Measurements from ENCODE around the gene ROBO1.

The ROBO1 gene

DNA sequence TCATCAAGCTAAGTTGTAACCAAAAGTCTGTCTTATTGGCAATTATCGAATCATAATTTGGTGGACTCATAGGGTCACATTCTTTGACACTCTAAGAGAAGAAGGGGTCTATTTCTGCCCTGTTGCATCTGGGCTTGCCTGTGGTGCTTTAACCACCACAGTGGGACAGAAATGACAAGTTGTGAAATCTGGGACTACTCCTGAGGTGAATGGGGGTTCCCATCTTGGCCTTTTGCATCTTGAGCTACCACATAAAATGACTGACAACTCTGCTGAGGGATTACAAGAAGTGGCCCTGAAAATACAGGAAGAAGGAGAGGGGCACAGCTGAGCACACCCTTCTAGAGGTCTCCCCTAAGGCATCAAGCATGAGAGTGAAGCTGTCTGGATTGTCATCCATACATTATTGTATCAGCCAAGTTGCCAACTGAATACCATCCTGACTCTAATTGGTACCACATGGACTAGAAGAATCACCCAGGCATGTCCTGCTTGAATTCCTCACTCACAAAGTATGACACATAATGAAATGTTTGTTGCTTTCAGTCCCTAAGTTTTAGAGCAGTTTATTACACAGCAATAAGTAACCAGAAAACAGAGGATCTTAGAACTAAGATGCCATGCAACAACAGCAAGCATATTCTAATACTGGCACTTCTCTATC lies 306.5 kb downstream of the ROBO1 start:
- DNase-seq (ENCODE audit: low spot score) = no peak

- DNase-seq (ENCODE audit: low spot score) = no peak
Measured at GRCh38 chr3:79453600-79453999, 314.2 kb downstream of the ROBO1 start.

DNA sequence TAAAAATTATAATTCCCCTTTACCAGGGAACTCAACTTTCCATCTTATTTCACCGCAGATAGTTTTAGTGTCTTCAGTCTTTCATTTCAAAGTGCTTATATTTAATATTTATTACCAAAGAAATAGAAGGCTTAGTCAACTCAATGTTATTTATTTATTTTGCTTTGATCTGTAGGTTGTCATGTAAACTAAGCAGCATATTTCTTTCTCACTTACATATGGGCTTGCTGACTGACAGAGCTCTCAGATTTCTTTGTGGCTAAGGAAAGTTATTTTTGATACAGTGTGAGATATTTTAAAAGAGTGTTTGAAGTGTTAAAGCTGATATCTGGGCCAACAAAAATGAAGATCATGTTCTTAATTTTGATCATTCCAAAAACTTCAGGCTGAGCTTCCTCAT lies 331.4 kb downstream of the ROBO1 start:
- no peak for DNase-seq (ENCODE audit: low spot score)

GRCh38 chr3:79427081-79427480 lies 340.7 kb downstream of the ROBO1 start:
- DNase-seq (ENCODE audit: low spot score) = no peak

DNA sequence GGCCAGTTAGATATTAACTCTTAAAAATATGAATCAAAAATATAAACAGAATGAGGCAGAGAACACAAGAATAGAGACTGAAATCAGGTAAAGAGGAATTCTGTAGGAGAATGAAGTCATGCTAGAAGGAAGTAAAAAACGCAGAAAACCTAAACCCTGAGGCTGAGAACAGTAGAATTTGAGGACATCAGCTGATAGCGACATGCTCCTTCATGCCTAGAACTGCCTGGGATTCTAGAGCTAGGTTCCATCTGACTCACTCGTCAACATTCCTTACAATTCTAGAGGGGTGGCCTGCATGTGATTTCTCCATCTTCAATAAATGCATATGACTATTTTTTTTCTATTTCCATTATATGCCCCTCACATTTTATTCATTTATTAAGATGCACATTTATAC lies 343.0 kb downstream of the ROBO1 start:
- DNase-seq (ENCODE audit: low spot score) = no peak

- no peak for DNase-seq (ENCODE audit: low spot score)
Measured at GRCh38 chr3:79423417-79423816, 344.4 kb downstream of the ROBO1 start.

DNA sequence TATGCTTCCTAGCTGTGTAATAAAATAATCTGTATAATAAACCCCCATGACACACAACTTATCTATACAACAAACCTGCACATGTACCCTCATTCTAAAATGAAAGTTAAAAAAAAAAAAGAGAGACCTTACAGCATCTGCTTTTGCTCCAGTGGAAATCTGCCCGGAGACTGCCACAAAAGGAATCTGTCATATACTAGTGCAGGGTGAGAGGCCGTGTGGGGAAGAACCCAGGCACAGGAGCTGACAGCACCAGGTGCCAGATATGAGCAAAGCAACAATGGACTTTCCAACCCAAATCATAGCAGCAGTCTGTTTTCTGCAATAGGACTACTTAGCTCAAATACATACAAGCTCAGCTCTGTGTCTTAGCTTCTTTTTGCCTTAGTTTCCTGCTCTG lies 346.5 kb downstream of the ROBO1 start:
- no peak for DNase-seq (ENCODE audit: low spot score)

GRCh38 chr3:79418855-79419621 lies 348.8 kb downstream of the ROBO1 start:
- no peak for DNase-seq (ENCODE audit: low spot score)

DNA sequence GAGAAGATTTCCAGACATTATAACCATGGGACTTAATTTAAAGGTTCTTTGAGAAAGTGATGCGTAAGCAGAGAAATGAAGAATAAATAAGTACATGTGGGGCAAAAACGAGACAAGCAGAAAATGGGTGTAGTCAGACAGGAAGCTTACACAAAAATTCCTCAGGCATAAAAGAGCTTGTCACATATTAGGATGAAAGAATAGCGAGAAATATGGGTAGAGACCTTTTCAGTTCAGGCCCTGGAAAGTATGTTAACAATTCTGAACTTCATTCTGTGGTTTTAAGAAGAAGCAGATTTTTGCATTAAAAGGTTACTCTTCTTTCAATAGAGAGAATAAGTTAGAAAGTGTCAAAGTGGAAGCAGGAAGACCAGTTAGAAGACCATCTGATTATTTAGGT lies 352.4 kb downstream of the ROBO1 start:
- no peak for DNase-seq (ENCODE audit: low spot score)

DNA sequence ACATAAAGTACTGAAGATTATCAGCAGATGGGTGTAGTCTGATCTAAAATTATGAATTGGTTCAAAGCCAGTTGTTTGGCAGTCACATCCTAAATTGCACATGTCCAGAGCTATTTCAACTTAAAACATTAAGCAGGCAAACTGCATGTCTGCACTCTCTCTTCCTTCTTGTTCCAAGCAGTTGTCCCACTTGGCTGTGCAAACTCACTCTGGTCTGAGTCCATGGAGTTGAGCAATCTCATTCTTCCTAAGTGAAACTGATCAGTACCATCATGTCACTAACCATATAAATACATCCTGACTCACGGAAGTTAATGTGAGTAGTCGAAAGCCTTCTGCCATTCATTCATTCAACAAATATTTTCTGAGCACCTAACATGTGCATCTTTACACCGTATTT lies 353.0 kb downstream of the ROBO1 start:
- no peak for DNase-seq (ENCODE audit: low spot score)

DNA sequence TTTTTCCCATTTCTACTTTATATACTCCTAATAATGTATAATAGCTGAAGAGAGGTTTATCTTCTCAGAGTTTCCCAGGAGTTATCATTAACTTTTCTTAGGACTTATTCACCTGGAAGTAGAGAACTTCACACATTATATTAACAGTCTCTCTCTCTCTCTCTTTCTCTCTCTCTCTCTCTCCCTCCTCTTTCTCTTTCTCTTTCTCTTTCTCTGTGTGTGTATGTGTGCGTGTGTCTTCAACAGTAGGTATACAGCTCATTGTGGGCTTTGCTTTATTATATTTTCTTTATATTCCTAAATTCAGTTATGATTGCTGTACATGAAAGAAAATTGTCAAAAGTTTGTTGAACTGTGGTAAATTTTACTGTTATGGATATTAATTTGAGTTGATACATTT lies 353.8 kb downstream of the ROBO1 start:
- DNase-seq (ENCODE audit: low spot score) = no peak

DNA sequence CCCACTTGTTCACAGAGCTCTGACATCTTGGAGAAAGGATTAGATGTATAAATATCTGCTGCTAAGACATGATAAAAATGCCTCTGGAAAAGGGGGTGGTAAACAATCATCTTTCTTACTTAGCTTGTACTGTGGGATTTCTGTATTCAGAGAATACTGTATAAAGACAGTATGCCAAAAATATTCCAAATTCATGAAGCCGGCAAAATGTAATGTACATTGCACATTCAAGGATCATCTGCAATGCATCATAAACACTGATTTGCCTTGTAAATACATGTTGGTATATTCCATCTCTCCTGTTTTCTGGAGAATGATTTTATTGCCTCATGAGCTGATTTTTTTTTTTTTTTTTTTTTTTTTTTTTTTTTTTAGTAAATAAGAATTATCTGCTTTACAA lies 355.3 kb downstream of the ROBO1 start:
- no peak for DNase-seq (ENCODE audit: low spot score)

DNA sequence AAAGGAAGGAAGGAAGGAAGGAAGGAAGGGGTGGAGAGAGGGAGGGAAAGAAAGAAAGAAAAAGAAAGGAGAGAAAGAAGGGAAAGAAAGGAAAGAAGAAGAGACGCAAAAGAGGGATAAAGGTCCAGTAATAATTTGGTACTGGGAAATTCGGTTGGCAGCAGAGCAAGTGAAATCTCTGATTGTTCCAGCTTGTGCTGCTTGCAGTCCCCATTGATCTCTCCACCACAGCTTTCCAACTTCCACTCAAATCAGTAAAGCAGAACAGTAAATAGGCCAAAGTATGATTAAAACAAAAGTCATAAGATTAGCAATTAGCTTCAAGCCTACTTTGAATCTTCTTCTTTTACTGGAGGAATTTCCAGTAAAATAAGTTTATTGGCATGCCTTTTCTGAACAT lies 357.2 kb downstream of the ROBO1 start:
- DNase-seq (ENCODE audit: low spot score) = no peak

DNA sequence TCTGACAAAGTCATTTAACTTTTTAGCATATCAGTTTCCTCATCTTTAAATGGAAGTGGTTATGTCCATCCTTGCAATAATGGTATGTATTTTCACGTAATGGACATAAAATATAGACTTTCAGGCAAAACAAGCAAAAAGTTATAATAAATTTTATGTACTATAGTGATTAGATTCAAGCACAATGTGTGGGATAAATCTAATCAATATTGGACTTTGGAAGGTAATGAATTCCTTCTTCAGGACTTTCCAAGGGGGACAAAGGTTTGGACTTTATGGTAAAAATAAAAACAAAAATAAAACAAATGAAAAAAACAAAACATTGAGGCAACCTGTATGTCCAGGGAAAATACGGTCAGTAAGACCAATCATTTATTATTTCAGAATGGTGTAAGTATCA lies 357.7 kb downstream of the ROBO1 start:
- DNase-seq (ENCODE audit: low spot score) = no peak

DNA sequence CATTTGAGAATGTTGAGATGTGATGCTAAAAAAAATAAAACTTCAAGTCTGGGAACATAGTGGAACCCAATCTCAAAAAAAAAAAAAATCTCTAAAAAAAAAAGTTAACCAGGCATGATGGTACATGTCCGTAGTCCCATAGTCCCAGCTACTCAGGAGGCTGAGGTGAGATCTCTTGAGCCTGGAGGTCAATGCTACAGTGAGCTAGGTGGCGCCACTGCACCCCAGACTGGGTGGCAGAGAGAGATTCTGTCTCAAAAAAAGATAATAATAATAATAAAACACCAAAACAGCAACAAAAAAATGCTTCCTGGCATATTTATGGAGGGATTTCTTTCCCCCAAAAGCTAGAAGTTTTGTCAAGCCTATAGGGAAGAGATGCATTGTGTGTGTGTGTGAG lies 361.6 kb downstream of the ROBO1 start:
- no peak for DNase-seq (ENCODE audit: low spot score)

GRCh38 chr3:79405183-79405582 lies 362.6 kb downstream of the ROBO1 start:
- no peak for DNase-seq (ENCODE audit: low spot score)

- DNase-seq (ENCODE audit: low spot score) = no peak
Measured at GRCh38 chr3:79396595-79396994, 371.2 kb downstream of the ROBO1 start.

GRCh38 chr3:79392479-79392878 lies 375.3 kb downstream of the ROBO1 start:
- no peak for DNase-seq (ENCODE audit: low spot score)

DNA sequence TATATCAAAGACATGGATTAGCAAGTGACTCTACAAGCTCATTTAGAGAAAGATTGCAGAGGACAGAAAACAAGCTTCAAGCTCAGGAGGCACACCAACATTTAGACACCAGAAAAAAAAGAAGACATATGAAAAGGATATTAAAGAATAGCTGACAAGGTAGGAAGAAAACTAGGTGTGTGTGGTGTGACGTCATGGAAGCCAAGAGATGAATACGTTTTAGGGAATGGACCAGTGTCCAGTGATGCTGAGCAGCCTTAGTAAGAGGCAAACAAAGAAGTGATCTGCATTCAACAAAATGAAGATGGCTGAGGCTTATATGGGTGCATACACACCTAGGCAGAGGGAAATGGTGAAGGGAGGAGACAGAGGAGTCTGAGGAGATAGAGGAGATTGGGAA lies 377.4 kb downstream of the ROBO1 start:
- no peak for DNase-seq (ENCODE audit: low spot score)

DNA sequence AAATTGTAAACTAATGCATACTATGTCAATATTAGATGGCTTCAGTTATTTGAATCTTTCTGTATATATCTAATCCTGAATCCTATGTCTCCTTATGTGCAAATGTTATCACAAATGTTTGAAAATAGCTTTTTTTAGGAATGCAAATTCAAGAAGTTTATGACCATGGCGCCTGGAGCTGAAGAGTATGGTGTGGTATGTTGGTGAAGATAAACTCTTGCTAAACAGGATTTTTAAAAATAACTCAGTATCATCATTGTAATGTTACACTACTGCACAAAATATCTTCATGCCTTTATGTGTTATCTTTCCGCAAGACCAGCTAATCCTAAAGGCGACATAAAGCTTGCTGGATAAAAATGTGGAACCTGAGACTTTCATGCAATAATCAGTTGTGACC lies 382.6 kb downstream of the ROBO1 start:
- no peak for DNase-seq (ENCODE audit: low spot score)

DNA sequence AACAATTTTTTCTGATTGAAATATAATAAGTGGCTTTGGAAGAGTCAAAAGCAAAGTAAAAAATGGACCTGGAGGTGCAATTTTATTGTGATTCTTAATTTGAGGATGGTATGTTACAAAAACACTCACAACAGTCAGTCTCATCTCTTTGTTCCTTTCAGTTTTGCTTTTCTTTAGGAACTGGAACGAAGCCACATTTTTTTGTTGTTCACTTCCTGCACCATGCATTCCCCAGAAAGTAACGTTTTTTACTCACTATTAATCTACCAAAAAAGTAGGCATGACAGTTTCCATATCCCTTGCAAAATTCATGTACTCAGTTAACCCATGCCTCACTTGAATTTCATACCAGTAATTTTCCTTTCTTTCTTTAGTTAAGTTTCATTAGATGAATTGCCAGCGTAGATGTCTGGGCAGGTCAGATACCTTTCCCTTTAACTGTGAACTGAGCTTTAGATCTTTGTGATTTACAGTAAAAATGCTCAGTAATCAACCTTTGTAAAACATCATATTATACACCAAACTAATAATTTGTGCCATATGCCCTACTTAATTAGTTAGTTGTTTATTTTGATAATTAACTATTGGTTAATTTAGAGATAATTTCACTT lies 384.3 kb downstream of the ROBO1 start:
- no peak for DNase-seq (ENCODE audit: low spot score)

- no peak for DNase-seq (ENCODE audit: low spot score)
Measured at GRCh38 chr3:79380581-79380980, 387.2 kb downstream of the ROBO1 start.

DNA sequence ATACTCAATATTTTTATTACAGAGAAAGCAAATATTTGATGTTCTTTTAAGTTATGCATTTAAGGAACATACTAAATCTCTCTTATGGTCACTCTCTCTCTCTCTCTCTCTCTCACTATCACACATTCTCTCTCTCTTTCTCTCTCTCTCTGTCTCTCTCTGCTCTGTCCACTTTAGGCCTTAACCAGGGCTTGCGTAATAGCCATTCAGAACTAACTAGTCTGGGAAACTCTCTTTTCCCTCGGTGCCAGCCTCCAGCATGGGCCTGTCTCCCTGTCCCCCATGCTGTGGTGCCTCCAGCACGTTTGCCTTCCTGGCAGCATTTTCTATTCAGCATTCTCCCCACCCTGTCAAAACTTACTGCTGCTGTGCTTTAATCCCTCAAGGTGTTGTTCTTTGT lies 389.7 kb downstream of the ROBO1 start:
- no peak for DNase-seq (ENCODE audit: low spot score)

DNA sequence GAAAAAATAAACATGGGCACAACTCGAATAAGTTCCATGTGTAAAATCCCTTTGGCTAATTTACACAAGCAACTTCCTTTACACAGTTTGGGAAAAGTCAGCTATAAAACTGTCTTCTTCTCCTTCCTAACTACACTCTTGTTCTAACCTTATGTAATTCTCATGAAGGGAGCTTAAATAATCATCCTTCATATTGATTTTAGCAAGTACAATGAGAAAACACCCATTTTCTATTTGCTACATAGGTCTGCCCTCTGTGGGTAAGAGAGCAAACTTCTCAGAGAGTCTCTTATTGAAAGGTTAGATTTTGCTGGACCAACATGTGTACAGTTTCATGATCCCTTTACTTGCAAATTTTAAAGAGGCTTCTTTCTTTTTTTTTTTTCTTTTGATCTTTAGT lies 398.5 kb downstream of the ROBO1 start:
- no peak for DNase-seq (ENCODE audit: low spot score)
